PC-3 (cell line): ENCODE measurements around the gene ATF7IP2. TPM values are rescaled to one million over a fixed set of nuclear protein-coding genes. Genes with fewer than 3 reads are reported as not detected.
"Not testable (repeated sequence)": the region's sequence is repeated elsewhere in the genome, so short reads cannot be mapped to it uniquely, and the experiment has no call there.

ENCODE experiments used
- ATAC-seq: fragments of 200-7000 bp; cut with Tn5 transposase; 2 replicates; pipeline ENCODE4 v1.9.1; 2020; ENCODE audit warnings: mild to moderate bottlenecking, moderate library complexity
- BruUV-seq: library from RNA; stranded (reverse); fragments of 400-500 nt; replicated peaks from 2 replicates; lab custom pipeline; 2021; lab: Mats Ljungman, UMichigan
- CTCF ChIA-PET: fragments of 300-600 bp; sonication (Branson Sonifier 250); formaldehyde crosslinking; loops from one replicate; lab custom pipeline; 2022; ENCODE audit warnings: antibody characterized with exemption; lab: Charles Lee
- POLR2A ChIA-PET: fragments of 300-600 bp; sonication (Branson Sonifier 250); formaldehyde crosslinking; loops from one replicate; lab custom pipeline; 2022; ENCODE audit warnings: antibody characterized with exemption; ENCODE audit not compliant: unreplicated experiment; lab: Charles Lee
- DNase-seq: peaks from one replicate; pipeline ENCODE4 v3.0.0-alpha.2; 2015
- H2AFZ ChIP-seq: fragments of 300-600 bp; sonication (generic); 2 replicates; pipeline ENCODE4 v1.6.0; 2016; ENCODE audit warnings: antibody characterized with exemption, low read length
- H3F3A ChIP-seq: fragments of 300-600 bp; sonication (generic); one replicate; pipeline ENCODE4 v1.6.0; 2017; ENCODE audit warnings: antibody characterized with exemption, low read length, control low read depth, mild to moderate bottlenecking; ENCODE audit not compliant: unreplicated experiment
- H3K27ac ChIP-seq: fragments of 300-600 bp; sonication (generic); 2 replicates; pipeline ENCODE4 v1.5.1; 2016; ENCODE audit warnings: mild to moderate bottlenecking, low read length
- H3K27me3 ChIP-seq: fragments of 300-600 bp; sonication (generic); 2 replicates; pipeline ENCODE4 v1.6.1; 2016; ENCODE audit warnings: low read length, mixed read lengths
- H3K36me3 ChIP-seq: fragments of 300-600 bp; sonication (generic); 2 replicates; pipeline ENCODE4 v1.6.1; 2016; ENCODE audit warnings: low read depth, mixed run types, low read length, mixed read lengths
- H3K4me1 ChIP-seq: fragments of 300-600 bp; sonication (generic); 2 replicates; pipeline ENCODE4 v1.5.1; 2016; ENCODE audit warnings: low read length; ENCODE audit not compliant: insufficient read depth
- H3K4me2 ChIP-seq: fragments of 300-600 bp; sonication (generic); 2 replicates; pipeline ENCODE4 v1.6.0; 2016; ENCODE audit warnings: low read length
- H3K4me3 ChIP-seq: fragments of 300-600 bp; sonication (generic); 2 replicates; pipeline ENCODE4 v1.5.1; 2016; ENCODE audit warnings: mild to moderate bottlenecking, low read length, mixed read lengths
- H3K79me2 ChIP-seq: fragments of 300-600 bp; sonication (generic); 2 replicates; pipeline ENCODE4 v1.6.1; 2017; ENCODE audit warnings: low read length, mixed read lengths
- H3K9ac ChIP-seq: fragments of 300-600 bp; sonication (generic); 2 replicates; pipeline ENCODE4 v1.6.0; 2016; ENCODE audit warnings: mild to moderate bottlenecking, low read length
- H3K9me2 ChIP-seq: fragments of 300-600 bp; sonication (generic); replicated peaks from 2 replicates; pipeline ENCODE4 v1.6.1; 2016; ENCODE audit warnings: mixed run types, low read length, mixed read lengths
- H3K9me3 ChIP-seq: fragments of 300-600 bp; sonication (generic); 2 replicates; pipeline ENCODE4 v1.6.1; 2016; ENCODE audit warnings: low read length, mixed read lengths
- H4K20me1 ChIP-seq: fragments of 300-600 bp; sonication (generic); 2 replicates; pipeline ENCODE4 v1.6.1; 2016; ENCODE audit warnings: low read length, mixed read lengths
- CTCF ChIP-seq: fragments of 300-600 bp; sonication (generic); conservative IDR thresholded peaks from 2 replicates; pipeline ENCODE4 v1.5.1; 2017; ENCODE audit warnings: antibody characterized with exemption, low read depth, mild to moderate bottlenecking, low read length
- EZH2 ChIP-seq: fragments of 300-600 bp; sonication (generic); IDR thresholded peaks from one replicate; pipeline ENCODE4 v1.6.1; 2017; ENCODE audit warnings: antibody characterized with exemption, mild to moderate bottlenecking, low read length; ENCODE audit not compliant: unreplicated experiment
- EZH2phosphoT487 ChIP-seq: fragments of 300-600 bp; sonication (generic); IDR thresholded peaks from 2 replicates; pipeline ENCODE4 v1.6.1; 2018; ENCODE audit warnings: mild to moderate bottlenecking, antibody characterized with exemption, low read length, borderline replicate concordance
- intact Hi-C: fragments of 100-400 bp; cut with micrococcal nuclease; formaldehyde crosslinking; loops from 2 replicates; pipeline ENCODE4 v1.9.0; 2023
- total RNA-seq: library from RNA; depleted of rRNA; stranded (reverse); fragments of >200 nt; gene quantifications from 2 replicates; pipeline ENCODE4 v1.2.3, GENCODE V29; 2014

ATF7IP2 gene
- total RNA-seq, 1 experiment from 2014 or later = 6.2 TPM

GRCh38 chr16:10362077-10362863 is 23.6 kb upstream of the ATF7IP2 start:
- H3K4me2 ChIP-seq = no peak overlapping the region
- DNase-seq (no peak), ATAC-seq (no peak)
- H4K20me1 ChIP-seq = no peaks in the 10 kb centered on the region
- intact Hi-C loops = no loop called here
- H2AFZ ChIP-seq = no peak overlapping the region
- TF ChIP-seq CTCF (no peak), EZH2phosphoT487 (no peak), EZH2 (no peak)
- H3K79me2 ChIP-seq = no peaks in the 10 kb centered on the region
- ChIA-PET POLR2A (no interaction called here), CTCF (no interaction called here)
- H3K4me3 ChIP-seq = no peak overlapping the region
- no peaks in the 10 kb centered on the region for H3K4me1 ChIP-seq
- no peaks in the 10 kb centered on the region for H3K9me3 ChIP-seq
- no peaks in the 10 kb centered on the region for H3F3A ChIP-seq
- peaks cover 11% of the 10 kb centered on the region; the same call in 1 of the 2 replicates for H3K27me3 ChIP-seq
- BruUV-seq = no TSS peak
- no peaks in the 10 kb centered on the region for H3K36me3 ChIP-seq
- no peak overlapping the region for H3K9ac ChIP-seq
- H3K9me2 ChIP-seq = no peaks in the 10 kb centered on the region
- no peak overlapping the region for H3K27ac ChIP-seq

DNA sequence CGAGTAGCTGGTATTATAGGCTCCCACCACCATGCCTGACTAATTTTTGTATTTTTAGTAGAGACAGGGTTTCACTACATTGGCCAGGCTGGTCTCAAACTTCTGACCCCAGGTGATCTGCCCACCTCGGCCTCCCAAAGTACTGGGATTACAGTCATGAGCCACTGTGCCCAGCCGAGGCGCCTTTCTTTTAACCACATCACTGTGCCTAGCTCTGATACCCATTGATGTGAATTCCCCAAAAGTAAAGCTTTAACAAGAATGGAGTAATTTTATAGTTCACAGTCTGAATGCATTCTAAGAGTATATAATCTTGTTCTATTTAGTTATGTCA is 23.0 kb upstream of the ATF7IP2 start:
- BruUV-seq, H3F3A ChIP-seq, DNase-seq, CTCF ChIA-PET, H3K4me2 ChIP-seq, H4K20me1 ChIP-seq, POLR2A ChIA-PET, H3K9ac ChIP-seq, H3K27ac ChIP-seq, H3K36me3 ChIP-seq, H3K79me2 ChIP-seq, H3K4me1 ChIP-seq, intact Hi-C loops, H2AFZ ChIP-seq, ATAC-seq, H3K9me3 ChIP-seq, H3K4me3 ChIP-seq, H3K9me2 ChIP-seq: not testable (repeated sequence)
- peaks cover 11% of the 10 kb centered on the region; the same call in 1 of the 2 replicates for H3K27me3 ChIP-seq

DNA sequence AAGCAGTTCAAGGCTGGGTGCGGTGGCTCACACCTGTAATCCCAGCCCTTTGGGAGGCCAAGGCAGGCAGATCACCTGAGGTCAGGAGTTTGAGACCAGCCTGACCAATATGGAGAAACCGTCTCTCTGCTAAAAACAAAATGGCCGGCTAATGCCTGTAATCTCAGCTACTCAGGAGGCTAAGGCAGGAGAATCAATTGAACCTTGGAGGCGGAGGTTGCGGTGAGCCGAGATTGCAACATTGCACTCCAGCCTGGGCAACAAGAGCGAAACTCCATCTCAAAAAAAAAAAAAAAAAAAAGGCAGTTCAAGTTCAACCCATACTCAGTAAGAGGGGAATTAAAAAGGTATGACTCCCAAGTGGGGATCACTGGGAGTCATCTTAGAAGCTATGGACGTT is 19.2 kb upstream of the ATF7IP2 start:
- H2AFZ ChIP-seq, H3K4me2 ChIP-seq, H3F3A ChIP-seq, H3K4me3 ChIP-seq, H3K9me3 ChIP-seq, POLR2A ChIA-PET, H3K36me3 ChIP-seq, BruUV-seq, H3K79me2 ChIP-seq, DNase-seq, H3K9me2 ChIP-seq, H4K20me1 ChIP-seq, ATAC-seq, intact Hi-C loops, H3K4me1 ChIP-seq, H3K27me3 ChIP-seq, H3K27ac ChIP-seq, CTCF ChIA-PET, H3K9ac ChIP-seq: not testable (repeated sequence)
